GM12875 (cell line): Measurements from ENCODE around the gene FBXL7.

Source experiments
- H3K4me3 ChIP-seq: one replicate; pipeline ENCODE4 v1.5.1; 2011; ENCODE audit warnings: low read depth, low read length, control low read depth
- CTCF ChIP-seq: IDR thresholded peaks from 2 replicates; pipeline ENCODE4 v1.5.1; 2011; ENCODE audit warnings: low read depth, mild to moderate bottlenecking, control low read depth, inconsistent platforms, low read length, moderate library complexity, borderline replicate concordance; ENCODE audit not compliant: insufficient read depth

FBXL7 gene

GRCh38 chr5:15823398-15823797 is 323.4 kb downstream of the FBXL7 start:
- H3K4me3 ChIP-seq = no peak overlapping the region
- no peak for TF ChIP-seq CTCF

- H3K4me3 ChIP-seq = no peak overlapping the region
- TF ChIP-seq CTCF = no peak
Measured at GRCh38 chr5:15827741-15828140, 327.8 kb downstream of the FBXL7 start.

DNA sequence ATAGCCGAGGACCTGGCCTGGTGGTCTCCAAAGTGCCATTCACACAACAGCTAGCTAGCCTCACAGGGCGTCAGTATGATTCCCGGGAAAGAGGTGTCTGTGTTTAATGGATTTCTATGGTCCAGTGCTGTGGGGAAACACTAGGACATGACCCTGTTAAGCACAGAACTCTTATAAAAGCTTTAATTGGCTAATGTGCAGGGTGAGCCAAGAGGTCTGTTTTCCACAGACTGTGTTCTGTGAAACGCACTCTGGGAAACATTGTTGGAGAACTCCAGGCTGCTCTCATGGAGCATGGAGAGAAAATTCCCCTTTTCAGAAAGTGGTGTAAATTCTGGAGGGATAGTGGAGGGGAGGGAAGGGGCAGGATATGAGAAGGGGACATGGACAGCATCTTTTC is 331.4 kb downstream of the FBXL7 start:
- no peak for TF ChIP-seq CTCF
- H3K4me3 ChIP-seq = no peak overlapping the region

- TF ChIP-seq CTCF = no peak
- H3K4me3 ChIP-seq = no peak overlapping the region
Measured at GRCh38 chr5:15833365-15833764, 333.4 kb downstream of the FBXL7 start.

DNA sequence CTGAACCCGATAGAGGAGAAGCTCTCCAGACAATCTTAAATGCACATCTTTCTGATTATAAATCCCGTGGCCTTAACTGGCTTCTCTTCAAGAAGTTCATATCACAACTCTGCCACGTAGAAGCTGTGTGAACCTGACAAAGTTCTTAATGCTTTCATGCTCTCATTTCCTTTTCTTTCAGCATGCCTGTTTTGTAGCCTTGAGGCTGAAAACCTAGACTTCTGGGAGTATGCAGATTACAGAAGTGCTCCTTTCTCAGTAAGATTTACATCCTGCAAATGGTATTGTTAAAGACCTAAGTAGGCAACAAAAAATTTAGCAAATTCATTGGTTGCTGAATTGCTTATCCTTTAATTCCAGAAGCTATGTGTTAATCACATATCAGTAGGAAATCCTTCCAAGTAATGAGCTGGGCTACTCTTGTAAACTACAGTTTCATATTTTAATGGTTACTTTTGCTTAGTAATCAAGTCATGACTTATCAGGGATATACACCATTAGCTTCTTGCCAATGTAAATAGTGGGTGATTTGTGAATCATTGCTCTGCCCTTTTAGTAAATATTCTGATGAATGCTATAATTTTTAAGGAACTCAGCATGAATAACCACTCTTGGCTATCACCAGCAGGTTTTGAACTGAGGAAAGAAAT is 334.7 kb downstream of the FBXL7 start:
- no peak for TF ChIP-seq CTCF
- H3K4me3 ChIP-seq = no peak overlapping the region

DNA sequence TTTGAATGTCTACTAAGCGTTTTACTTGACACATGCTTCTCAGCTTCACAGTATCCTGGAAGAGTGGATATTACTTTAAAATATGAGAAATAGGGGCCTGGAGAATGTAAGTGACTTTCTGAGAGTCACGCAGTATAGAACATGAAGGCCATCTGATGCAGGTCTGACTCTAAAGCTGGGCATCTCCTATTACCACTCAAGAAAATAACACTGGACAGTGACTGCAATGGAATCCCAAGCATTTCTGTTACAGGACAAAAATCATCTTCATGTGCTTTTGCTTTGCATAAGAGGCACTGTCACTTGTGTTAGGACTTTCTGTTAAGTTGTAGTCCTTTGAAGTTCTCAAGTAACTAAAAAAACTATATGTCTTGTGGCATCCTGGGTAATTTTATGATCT is 335.5 kb downstream of the FBXL7 start:
- no peak for TF ChIP-seq CTCF
- no peak overlapping the region for H3K4me3 ChIP-seq

- TF ChIP-seq CTCF = no peak
- H3K4me3 ChIP-seq = no peak overlapping the region
Measured at GRCh38 chr5:15837551-15838289, 337.7 kb downstream of the FBXL7 start.
